NCI-H226 (cell line): ENCODE data around the gene PHACTR3.

ENCODE experiments used
- DNase-seq: peaks from one replicate; pipeline ENCODE4 v3.0.0-alpha.2; 2015

Gene PHACTR3

DNA sequence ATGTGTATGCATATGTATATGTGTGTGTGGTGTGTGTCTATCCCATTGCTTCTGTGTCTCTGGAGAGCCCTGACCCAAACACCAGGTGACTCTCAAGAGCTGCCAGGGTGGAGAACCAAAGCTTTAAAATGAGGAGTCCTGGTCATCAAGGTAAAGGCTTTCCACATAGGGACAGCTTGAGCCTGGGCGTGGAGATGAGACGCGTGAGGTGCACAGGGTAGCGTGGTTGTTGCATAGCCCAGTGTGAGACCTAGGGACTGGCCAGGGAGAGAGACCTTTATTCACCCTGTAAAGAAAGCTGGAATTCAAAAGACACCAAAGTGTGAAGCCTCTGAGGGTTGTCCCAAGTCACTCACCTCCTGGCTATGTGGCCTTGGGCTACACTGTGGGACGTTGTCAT is 180.0 kb downstream of the PHACTR3 start:
- no peak for DNase-seq

DNA sequence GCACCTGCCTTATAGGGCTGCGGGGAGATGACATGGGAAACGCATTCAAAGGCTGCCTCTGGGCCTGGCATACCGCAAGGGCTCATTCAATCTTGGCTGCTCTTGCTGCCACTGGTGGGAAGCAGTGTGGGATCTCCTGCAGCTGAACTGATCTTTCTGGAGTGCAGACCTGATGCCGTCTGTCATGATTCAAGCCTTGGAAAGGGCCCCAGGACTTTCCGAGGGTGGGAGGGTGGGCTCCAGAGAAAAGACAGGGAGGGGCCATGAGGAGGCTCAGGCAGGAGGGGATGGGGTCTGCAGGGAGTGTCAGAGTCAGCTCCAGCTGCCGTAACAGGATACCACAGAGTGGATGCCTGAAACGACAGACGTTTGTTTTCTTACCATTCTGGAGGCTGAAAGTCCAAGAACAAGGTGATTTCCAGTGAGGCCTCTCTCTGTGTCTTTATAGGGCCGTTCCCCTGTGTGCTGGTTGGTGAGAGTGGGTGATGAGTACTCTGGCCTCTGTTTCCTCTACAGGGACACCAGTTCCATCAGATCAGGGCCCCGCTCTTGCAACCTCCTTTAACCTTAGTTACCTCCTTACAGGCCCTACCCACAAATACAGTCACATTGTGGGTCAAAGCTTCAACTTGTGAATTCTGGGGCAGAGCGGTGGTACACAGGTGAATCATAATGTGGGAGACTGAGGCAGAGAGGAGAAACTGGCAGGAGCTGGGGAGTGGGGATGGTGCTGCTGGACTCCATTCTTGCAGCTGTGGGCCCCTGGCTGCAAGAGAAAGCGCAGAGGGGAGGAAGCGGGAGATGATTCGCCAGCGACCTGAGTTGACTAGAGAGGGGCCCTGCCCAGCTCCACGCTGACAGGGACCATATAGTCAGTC is 180.7 kb downstream of the PHACTR3 start:
- no peak for DNase-seq

DNA sequence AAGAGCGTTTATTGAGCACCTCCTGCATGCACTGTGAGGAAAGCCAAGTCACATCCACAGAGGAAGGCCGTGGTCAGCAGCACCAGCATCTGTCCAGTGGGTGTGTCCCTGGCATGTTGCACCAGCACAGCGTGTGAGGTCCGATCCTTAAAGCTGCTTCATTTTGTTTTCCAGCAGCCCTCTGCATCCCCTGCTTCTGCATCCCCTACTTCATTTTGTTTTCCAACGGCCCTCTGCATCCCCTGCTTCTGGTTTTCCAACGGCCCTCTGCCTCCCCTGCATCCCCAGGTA is 181.3 kb downstream of the PHACTR3 start:
- no peak for DNase-seq

DNA sequence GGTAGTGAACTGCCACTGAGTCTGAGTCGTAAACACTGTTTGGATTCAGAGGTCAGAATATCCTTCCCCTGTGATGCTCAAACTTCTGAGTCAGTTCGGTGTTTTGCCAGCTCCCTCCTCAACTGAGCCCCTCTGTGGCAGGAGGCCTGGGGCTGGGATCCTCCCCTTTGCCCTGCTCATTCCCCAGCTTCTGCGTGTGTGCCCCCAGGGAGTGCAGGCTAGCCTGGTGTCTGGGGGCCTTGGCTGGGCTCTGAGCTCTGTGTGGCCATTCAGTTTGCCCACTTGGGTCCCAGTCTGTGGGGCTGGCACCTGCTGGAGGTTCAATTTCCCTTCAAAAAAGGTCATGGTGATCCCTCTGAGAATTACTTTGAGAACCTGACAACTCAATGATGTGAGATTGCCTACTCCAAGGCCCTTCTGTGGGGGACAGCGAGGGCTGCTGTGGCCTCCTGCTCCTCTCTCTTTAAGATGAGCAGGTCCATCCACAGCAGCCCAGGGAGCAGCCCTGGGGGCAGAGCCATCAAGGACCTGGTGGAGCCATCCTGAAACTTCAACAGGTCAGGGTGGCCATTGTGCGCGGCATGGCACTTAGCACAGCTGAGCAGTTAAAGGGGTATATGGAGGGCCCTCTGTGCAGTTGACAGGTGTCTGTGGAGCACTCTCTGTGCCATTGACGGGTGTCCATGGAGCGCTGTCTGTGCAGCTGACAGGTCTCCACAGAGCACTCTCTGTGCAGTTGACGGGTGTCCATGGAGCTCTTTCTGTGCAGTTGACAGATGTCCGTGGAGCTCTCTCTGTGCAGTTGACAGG is 181.9 kb downstream of the PHACTR3 start:
- DNase-seq = no peak

DNA sequence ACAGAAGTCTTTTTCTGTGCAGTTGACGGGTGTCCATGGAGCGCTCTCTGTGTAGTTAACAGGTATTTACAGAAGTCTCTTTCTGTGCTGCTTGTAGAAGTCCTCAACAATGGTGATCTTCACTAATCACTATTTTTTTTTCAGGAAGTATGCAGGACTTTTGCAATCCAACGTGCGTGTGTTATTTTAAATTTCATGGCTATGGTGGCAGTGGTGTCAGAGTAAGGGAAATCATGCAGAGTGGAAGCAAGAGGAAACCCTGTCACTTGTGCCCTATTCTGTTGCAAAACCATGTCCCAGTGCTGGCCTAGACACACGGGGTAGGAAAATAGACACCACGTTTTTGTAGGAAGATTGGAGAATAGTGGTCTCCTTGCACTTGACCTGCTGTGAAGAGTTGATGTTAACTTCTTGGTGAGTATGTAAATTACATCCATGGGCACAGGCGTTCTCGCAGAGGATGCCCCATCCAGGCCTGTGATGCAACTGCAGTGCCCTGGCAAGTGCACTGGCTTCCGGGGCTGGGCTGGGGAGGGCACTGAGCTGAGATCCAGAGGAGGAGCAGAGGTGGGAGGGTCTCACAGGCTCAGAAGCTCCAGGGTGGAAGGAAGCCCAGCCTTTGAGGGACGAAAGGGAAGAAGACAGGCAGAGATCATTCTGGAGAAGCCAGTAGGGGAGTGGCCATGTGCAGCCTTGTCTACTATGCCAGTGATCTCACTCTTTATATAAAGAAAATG is 182.6 kb downstream of the PHACTR3 start:
- DNase-seq = no peak

DNA sequence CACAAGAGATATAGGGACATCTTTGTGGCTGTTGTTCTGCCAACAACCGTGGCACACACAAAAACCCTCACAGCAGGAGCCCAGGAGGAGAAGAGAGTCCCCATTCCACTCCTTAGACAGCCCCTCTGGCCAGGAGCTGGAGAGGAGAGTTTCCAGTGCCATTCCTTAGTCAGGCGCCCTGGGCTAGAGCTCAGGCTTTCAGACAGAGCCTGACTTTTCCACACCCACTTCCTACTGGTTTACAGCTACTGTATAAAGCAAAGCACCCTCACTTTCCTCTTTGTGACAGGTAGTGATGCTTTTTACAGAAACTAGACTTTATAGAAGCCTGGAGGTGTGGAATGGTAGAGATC is 183.2 kb downstream of the PHACTR3 start:
- DNase-seq = no peak

DNA sequence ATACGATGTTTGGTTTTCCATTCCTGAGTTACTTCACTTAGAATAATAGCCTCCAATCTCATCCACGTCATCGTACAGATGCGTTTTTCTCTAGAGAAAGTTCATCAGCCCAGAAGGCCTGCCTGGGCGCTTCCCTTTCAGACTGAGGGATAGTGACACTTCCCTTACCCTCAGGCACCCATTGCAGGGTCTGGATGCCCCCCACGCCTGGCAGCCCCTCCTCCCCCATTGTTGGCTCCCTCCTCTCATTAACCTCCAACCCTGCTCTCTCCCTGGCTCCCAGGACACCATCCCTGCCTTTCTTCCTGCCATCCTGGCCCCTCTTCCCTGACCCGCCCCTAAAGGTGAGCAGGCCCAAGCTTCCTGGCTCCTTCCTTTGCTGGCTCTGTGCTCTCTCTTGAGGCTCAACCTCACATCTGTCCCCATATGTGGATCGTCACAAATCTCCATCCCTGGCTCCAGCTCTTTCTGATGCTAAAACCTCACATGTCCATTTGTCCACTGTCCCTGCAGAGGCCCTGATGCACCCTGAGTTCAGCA is 183.9 kb downstream of the PHACTR3 start:
- DNase-seq = no peak

DNA sequence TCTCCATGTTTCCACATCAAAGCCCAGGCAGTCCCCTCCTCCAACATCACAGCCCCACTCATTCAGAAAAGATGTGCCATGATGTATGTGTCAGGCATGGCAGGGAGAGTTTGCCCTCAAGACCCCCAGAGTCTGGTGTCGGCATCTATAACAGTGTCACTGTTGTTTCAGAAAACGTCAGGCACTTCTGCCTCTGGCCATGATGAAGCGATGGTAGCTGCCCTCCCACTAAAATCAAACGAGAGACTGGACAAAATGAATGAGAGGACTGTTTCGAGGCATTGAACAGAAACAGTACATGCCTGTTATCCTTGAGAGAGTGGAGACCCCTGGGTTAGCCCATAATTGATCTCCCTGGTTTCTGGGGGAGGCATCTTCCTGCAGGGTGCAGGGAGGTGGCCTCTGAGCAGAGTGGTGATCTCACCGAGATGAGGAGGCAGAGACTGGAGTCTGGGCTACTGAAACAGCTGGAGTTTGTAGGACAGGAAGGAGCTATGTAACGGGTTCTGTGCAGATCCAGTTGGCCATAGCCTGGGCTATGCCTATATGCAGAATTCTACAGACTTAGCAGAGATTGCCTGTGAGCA is 184.6 kb downstream of the PHACTR3 start:
- DNase-seq = no peak

DNA sequence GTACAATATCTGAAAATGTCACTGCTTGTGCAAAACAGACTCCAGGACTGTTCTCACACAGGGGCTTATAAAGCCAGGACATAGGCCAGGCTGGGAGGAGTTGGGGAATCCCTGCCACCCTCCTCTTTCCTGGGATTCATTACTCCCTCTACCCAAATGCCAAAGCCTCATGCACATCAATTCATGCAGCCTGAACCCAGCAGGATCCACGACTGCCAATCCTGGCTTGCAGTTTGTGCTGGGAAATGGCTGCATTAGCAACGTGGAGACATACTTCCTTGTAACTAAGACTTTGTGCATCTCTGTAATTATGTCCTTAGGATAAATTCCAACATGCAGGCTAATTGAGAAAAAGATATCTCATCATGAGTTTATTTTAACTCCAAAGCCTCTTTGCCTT is 185.3 kb downstream of the PHACTR3 start:
- DNase-seq = no peak

DNA sequence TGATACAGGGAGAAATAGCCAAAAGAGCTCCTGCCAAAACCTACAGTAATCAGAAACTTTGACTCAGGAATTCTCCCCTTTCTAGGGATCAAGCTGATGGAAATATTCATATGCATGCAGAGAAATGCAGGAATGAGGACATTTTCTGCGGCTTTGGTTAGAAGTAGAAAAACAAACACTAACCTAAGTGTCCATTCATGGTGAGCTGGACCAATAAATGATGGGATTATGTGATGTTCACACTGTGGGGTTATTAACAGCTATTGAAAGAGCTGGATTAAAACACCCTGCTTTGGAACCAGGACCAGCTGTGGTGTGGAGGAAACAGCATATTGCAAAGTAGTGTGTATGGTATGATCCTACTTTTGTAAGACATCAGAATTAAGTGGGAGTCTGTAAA is 186.0 kb downstream of the PHACTR3 start:
- DNase-seq = no peak

DNA sequence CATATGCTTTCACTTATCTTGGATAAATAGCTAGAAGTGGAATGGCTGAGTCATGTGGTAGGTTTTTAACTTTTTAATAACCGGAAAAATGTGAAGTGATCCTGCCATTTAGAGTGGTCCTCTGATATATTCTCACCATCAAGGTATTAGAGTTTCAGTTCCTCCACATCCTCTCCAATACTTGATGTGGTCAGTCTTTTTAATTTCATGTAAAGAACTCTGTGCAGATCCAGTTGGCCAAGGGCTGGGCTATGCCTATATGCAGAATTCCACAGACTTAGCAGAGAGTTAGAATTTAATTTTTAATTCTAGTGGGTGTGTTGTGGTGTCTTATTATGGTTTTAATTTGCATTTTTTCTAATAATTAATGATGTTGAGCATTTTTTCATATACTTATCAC is 188.0 kb downstream of the PHACTR3 start:
- DNase-seq = no peak

DNA sequence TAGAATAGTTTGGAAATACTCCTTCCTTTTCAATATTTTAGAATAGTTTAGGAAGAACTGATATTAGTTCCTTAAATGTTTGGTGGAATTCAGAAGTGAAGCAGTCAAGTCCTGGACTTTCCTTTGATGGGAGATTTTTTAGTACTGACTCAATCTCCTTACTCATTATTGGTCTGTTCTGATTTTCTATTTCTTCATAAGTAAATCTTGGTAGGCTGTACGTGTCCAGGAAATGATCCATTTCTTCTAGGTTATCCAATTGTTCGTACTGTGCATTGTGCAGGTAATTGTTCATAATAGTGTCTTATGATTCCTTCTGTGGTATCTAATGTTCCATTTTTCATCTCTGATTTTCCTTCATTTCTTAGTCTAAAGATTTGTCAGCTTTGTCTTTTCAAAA is 190.2 kb downstream of the PHACTR3 start:
- no peak for DNase-seq

DNA sequence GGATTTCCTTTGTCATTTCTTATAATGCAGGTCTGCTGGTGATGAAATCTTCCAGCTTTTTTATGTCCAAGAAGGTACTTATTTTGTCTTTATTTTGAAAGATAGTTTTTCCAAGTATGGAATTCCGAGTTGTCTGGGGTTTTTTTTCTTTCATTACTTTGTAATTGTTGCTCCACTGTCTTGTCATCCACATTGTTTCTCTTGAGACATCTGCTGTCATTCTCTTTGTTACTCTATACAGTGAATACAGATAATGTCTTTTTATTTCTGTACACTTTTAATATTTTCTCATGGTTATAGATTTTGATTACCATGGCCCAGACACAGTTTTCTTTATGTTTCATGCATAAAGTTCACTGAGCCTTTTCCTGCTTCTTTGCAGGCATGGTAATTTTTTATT is 196.0 kb downstream of the PHACTR3 start:
- DNase-seq = no peak

DNA sequence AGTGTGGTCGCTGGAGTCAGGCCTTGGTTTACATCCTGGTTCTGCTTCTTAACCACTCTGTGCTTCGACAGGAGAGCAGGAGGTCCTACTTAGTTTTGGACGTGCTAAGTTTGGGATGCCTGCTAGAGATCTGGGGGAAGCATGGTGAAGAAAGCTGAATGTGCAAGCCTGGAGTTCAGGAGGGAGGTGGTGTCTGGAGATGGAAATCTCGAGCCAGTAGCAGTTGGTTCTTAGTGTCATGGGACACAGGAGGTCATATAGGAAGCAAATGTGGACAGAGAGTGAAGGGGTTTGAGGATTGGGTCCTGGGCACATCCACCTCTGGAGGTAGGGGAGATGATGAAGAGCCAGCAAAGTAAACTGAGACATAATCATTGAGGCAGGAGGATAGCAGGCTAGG is 197.7 kb downstream of the PHACTR3 start:
- no peak for DNase-seq

DNA sequence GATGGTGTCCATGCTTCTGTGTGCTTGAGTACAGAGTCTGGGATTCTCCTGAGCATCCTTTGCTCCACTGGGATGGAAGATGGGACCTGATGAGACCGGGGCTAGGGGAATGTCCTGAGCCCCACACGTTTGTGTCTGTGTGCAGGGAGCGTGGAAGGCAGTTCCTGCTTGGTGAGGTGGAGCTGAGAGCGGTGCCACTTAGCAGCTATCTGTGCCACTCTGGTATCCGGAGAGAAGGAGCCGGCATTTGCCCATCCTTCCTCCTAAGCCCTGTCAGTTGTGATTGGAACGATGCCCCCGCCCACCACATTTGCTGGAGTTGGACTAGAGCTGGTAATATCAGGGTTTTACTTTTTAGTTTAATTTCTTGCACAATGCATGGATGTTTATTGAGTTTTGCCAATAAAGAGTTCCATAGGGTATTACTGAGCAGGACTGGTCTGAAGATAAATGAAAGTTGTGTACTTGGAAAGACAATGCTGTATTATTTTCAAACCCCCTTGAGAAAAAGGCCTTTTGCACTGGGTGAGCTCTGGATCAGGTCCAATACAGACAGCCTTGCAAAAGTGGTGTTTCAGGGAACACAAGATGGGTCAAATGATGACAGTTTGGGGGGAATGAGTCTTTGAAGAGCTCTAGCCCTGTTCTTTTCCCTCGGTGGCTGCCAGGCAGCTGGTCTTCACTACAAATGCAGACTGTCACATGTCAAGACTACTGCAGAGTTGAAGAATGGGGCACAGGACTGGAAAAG is 198.3 kb downstream of the PHACTR3 start:
- DNase-seq = no peak

DNA sequence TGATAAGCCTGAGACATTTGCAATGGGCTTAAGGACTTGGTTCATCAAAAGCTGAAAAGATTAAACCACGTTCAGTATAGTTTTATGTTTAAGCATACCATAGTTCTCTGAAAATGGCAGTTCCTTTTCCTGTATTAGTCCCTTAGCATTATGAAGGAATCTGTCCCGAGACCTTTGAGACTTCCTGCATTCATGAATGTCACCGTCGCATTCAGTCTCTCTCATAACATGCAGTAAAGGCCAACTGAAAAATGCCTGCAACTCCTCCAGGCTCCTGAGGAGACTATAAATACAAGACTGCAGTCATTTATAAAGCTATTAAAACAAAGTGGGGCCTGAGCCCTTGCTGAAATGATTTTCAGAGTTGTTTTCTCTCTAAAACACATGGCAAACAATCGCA is 200.0 kb downstream of the PHACTR3 start:
- no peak for DNase-seq

DNA sequence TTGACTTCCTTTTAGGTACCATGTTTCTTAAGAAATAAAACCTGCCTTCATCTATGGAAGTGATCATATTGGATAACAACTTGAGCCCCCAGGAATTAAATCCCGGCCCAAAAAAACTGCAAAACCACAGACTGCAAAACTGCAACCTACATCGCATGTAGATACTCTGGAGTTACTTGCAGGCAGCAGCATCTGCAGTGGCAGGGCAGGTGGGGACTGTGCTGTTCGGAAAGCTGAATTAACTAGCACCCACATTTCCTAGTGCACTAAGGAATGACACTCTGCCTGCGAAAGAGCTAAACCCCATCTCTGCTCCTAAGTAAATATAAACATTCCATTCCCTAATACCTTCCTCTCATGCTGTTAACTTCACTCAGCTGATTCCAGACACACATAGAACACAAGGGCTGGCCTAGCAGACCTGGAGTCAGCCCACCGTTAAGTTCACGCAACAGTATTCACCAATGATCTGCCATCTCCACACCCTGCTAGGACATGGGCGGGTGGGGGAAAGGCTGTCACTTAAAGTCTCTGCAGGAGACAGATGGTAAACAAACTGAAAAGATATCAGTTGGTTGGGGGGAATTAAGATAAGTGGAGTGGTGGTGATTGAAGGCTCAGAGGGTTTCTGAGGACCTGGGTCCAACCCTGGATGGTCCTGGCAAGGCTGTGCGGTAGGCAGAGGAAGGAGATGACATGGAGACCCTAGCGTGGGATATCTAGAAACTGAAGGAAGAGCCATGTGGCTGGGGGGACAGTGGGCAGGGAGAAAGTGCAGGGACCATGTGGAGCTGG is 200.7 kb downstream of the PHACTR3 start:
- DNase-seq = no peak

DNA sequence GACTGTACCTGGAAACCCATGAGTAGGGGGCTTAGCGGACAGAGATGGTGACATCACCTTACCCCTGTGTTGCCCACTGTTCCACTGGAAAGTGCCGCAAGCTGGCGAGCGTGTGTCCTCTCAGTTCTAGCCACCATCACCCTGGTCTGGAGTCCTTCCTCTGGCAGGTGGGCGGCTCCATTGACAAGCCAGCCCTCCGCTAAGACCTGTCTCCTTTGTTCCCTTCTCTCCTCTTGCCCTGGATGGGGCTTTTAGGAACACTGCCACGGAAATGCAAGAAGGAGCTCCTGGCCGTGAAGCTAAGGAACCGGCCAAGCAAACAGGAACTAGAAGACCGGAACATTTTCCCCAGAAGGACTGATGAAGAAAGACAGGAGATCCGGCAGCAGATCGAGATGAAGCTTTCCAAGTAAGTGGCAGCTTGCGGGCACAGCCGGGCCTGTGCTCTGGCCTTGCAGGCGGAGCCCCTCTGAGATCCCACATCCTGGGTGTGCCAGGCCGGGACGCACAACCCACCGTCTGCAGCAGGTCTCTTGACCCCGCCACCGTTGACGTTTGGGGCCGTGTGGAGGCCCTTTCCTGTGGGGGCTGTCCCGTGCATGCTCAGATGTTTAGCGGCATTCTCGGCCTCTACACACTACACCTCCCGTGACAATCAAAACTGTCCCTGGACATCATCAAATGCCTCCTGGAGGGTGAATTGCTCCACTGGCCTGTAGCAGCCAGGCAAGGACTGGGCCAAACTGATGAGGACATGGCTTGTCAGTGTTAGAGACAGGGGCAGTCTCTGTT is 201.6 kb downstream of the PHACTR3 start:
- no peak for DNase-seq

DNA sequence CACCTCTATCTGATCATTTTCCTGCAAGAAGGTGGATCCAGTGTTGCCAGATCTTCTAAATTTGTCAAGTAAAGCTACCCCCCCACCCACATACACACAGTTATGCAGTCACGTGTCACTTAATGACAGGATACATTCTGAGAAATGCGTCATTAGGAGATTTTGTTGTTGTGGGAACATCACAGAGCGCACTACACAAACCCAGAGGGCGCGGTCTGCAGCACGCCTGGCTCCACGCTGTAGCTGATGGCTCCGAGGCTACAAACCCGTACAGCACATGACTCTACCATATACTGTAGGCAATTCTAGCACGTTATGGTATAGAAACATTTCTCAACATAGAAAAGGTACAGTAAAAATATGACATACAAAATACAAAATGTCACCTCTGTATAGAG is 202.2 kb downstream of the PHACTR3 start:
- no peak for DNase-seq

DNA sequence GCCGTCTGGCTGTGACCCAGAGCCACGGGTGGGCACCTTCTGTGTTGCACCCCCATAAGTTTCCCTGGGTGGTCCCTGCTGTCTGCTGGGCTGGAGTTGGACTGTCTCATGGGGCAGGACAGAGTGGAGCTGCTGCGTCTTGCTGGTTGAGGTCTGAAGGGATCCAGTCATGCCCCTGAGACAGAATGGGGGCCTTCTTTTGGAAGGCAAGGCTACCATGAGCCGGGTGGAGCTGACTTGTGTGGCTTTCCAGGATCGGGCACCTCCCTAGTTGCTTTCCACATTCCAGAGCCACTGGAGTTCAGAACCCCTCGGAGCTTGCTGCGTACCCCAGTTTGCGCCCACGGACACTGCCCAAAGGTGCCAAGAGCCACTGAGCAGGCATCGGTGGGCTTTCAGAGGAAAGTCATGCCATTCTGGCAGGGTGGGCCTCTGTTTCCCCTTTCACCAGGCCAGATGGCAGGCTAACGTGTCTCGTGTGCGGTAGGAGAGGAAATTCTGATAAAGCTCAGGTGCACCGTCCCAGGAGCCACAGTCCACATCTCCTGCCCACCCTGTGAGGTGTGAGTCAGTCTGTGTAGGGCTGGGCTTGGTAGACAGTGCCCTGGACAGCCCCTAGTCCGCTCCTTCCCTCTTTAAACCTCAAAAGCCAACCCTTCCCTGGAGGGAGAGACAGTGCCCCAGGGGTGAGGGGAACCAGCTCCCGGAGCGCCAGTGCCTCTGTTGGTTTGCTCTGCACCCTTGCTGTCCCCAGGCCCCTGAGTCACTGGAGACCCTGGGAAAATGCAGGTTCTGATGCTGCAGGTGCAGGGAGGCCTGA is 203.8 kb downstream of the PHACTR3 start:
- no peak for DNase-seq
